Spleen (tissue), 11 donors: ENCODE measurements around the gene NR1H3. TPM values are rescaled to one million over a fixed set of nuclear protein-coding genes. Genes with fewer than 3 reads are reported as not detected.
A peak's percentile ranks its signal among the peaks of the same experiment; 100 is the strongest.

Source experiments
- DNase-seq: peaks from one replicate; pipeline ENCODE4 v3.0.0-alpha.2; 2020
- H3K27ac ChIP-seq, 8 donors: fragments of 200-600 bp; sonication (generic) in 7 of 8; 1 replicate in 4 of 8; 2 replicates in 4 of 8; pipeline versions ENCODE4 v1.5.0 to v1.8.0; 2016 to 2021; ENCODE audit warnings: inconsistent platforms in 4 of 8, mild to moderate bottlenecking in 4 of 8, moderate library complexity in 1 of 8
- H3K27me3 ChIP-seq, 7 donors: fragments of 200-600 bp; sonication (generic) in 6 of 7; replicated peaks in 1 of 7; 1 replicate in 4 of 7; 2 replicates in 3 of 7; pipeline versions ENCODE4 v1.5.0 to v1.8.0; 2016 to 2021; ENCODE audit warnings: inconsistent platforms in 3 of 7, mild to moderate bottlenecking in 1 of 7
- H3K36me3 ChIP-seq, 6 donors: fragments of 200-600 bp; sonication (generic) in 5 of 6; 1 replicate in 4 of 6; 2 replicates in 2 of 6; pipeline versions ENCODE4 v1.5.0 to v1.8.0; 2016 to 2021; ENCODE audit warnings: inconsistent platforms in 2 of 6
- H3K4me1 ChIP-seq, 6 donors: fragments of 200-600 bp; sonication (generic) in 5 of 6; 1 replicate in 3 of 6; 2 replicates in 3 of 6; pipeline versions ENCODE4 v1.5.0 to v1.8.0; 2016 to 2021; ENCODE audit warnings: inconsistent platforms in 3 of 6
- H3K4me3 ChIP-seq, 8 donors: fragments of 200-600 bp; sonication (generic) in 7 of 8; 1 replicate in 4 of 8; 2 replicates in 4 of 8; pipeline versions ENCODE4 v1.5.0 to v1.8.0; 2016 to 2021; ENCODE audit warnings: inconsistent platforms in 4 of 8, mild to moderate bottlenecking in 4 of 8, moderate library complexity in 2 of 8
- H3K9me3 ChIP-seq, 8 donors: fragments of 200-600 bp; sonication (generic) in 7 of 8; 1 replicate in 4 of 8; 2 replicates in 4 of 8; pipeline versions ENCODE4 v1.5.0 to v1.8.0; 2016 to 2021; ENCODE audit warnings: inconsistent platforms in 4 of 8
- POLR2A ChIP-seq, 3 donors: fragments of 450-650 bp; IDR thresholded peaks; one replicate each; pipeline ENCODE4 v1.5.1; 2017; ENCODE audit warnings: antibody characterized with exemption in 3 of 3, mild to moderate bottlenecking in 1 of 3
- POLR2AphosphoS5 ChIP-seq, 3 donors: sonication (generic); formaldehyde crosslinking; IDR thresholded peaks; one replicate each; pipeline ENCODE4 v1.5.1; 2017; ENCODE audit warnings: antibody characterized with exemption in 3 of 3
- WGBS, 5 donors: extraction: QIAGEN DNeasy Blood & Tissue Kit in 3 of 5; methylation state at CpG; one replicate each; pipeline versions ENCODE4 v1.1.5 to v1.1.7; 2013 to 2018; 5-methylcytosine and 5-hydroxymethylcytosine counted together
- intact Hi-C: fragments of 100-400 bp; cut with DNase I; formaldehyde crosslinking; loops from one replicate; pipeline ENCODE4 v1.15.0; 2023; ENCODE audit warnings: low total_unique reads
- polyA plus RNA-seq, 3 donors: library from polyadenylated mRNA; stranded (reverse); fragments of 200-250 nt; gene quantifications; one replicate each; pipeline ENCODE4 v1.2.1, GENCODE V29; 2013
- total RNA-seq, 7 donors: library from RNA; depleted of rRNA in 3 of 7; stranded (reverse); fragments of >200 nt in 3 of 7; fragmentation: NEBNext Ultra II Directional in 4 of 7; extraction: Animal tissue kit (Norgen Biotek cat#: 25700) in 4 of 7; gene quantifications; one replicate each; pipeline versions ENCODE4 v1.1.0 to v1.2.1, GENCODE V29; 2016 to 2021
- TF ChIP-seq, protein P1 (sequence below), 11 experiments: fragments of 200-600 bp in 7 of 11; fragments of 450-650 bp in 4 of 11; sonication (generic) in 4 of 11; IDR thresholded peaks in 8 of 11; conservative IDR thresholded peaks in 3 of 11; 1 replicate in 7 of 11; 2 replicates in 4 of 11; pipeline versions ENCODE4 v1.4.0 to v1.8.0; 2016 to 2021; ENCODE audit warnings: antibody characterized with exemption in 11 of 11, inconsistent platforms in 4 of 11, mild to moderate bottlenecking in 1 of 11
- donor health status: healthy with polysubstance abuse.
- donor health status: DM: no; HTN: no; CAD: no; lungs with moderate emphysema.
- donor health status: DM: no; HTN: no; CAD: no.
- donor health status: Bipolar disorder and iron deficiency.
- donor health status: healthy.
- donor health status: DM: no; HTN: no; CAD: no.
- donor health status: DM: yes; HTN: yes; CAD: no.

The NR1H3 gene
- total and polyA plus RNA-seq, 10 donors = 59.1 to 227 (median 123) TPM

- intact Hi-C loops = no loop called here
- H3K27ac ChIP-seq = no peak overlapping the region
- DNase-seq = no peak
Measured at GRCh38 chr11:47233989-47234668, 23.7 kb upstream of the NR1H3 start.

GRCh38 chr11:47234669-47235100 lies 23.1 kb upstream of the NR1H3 start:
- Histone ChIP-seq H3K27ac (no peak overlapping the region), H3K27me3 (no peaks in the 10 kb centered on the region), H3K4me3 (no peak overlapping the region), H3K4me1 (no peaks in the 10 kb centered on the region), H3K9me3 (no peaks in the 10 kb centered on the region), H3K36me3 (peaks cover 0 to 88% (median 26%) of the 10 kb centered on the region in 6 donors)
- intact Hi-C loops = no loop called here
- TF ChIP-seq, protein P1, sequence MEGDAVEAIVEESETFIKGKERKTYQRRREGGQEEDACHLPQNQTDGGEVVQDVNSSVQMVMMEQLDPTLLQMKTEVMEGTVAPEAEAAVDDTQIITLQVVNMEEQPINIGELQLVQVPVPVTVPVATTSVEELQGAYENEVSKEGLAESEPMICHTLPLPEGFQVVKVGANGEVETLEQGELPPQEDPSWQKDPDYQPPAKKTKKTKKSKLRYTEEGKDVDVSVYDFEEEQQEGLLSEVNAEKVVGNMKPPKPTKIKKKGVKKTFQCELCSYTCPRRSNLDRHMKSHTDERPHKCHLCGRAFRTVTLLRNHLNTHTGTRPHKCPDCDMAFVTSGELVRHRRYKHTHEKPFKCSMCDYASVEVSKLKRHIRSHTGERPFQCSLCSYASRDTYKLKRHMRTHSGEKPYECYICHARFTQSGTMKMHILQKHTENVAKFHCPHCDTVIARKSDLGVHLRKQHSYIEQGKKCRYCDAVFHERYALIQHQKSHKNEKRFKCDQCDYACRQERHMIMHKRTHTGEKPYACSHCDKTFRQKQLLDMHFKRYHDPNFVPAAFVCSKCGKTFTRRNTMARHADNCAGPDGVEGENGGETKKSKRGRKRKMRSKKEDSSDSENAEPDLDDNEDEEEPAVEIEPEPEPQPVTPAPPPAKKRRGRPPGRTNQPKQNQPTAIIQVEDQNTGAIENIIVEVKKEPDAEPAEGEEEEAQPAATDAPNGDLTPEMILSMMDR (IDR thresholded peaks at IDR 0.05 in 8 of 11, conservative IDR thresholded peaks at IDR 0.05 in 3 of 11) = no peak
- TF ChIP-seq POLR2A (IDR thresholded peaks at IDR 0.05) = no peak
- TF ChIP-seq POLR2AphosphoS5 (IDR thresholded peaks at IDR 0.05) = no peak
- 54 to 64% (median 61%) methylated on average over 12 of the region's 12 CpGs for WGBS, 5 donors
- DNase-seq = no peak

More at GRCh38 chr11:47233989-47234668, 23.7 kb upstream of the NR1H3 start:
- Histone ChIP-seq H3K4me1 (no peaks in the 10 kb centered on the region), H3K4me3 (no peak overlapping the region), H3K27me3 (no peaks in the 10 kb centered on the region), H3K36me3 (peaks cover 0 to 88% (median 21%) of the 10 kb centered on the region in 6 donors), H3K9me3 (no peaks in the 10 kb centered on the region)
- WGBS, 5 donors = 72 to 89% (median 82%) methylated on average over 11 of the region's 11 CpGs
- TF ChIP-seq POLR2AphosphoS5 (IDR thresholded peaks at IDR 0.05) (no peak), POLR2A (IDR thresholded peaks at IDR 0.05) (no peak)
- TF ChIP-seq, protein P1 (IDR thresholded peaks at IDR 0.05 in 8 of 11, conservative IDR thresholded peaks at IDR 0.05 in 3 of 11) = no peak

GRCh38 chr11:47235163-47235562 lies 22.6 kb upstream of the NR1H3 start:
- TF ChIP-seq, protein P1 (IDR thresholded peaks at IDR 0.05 in 8 of 11, conservative IDR thresholded peaks at IDR 0.05 in 3 of 11) = no peak
- TF ChIP-seq POLR2AphosphoS5 (IDR thresholded peaks at IDR 0.05) = peak in 2 of 3 donors; percentile 34 to 73
- TF ChIP-seq POLR2A (IDR thresholded peaks at IDR 0.05) = no peak
- intact Hi-C loops = no loop called here
- peaks cover 0 to 88% (median 29%) of the 10 kb centered on the region in 6 donors for H3K36me3 ChIP-seq
- H3K9me3 ChIP-seq = no peaks in the 10 kb centered on the region
- H3K4me1 ChIP-seq = no peaks in the 10 kb centered on the region
- no peaks in the 10 kb centered on the region for H3K27me3 ChIP-seq
- H3K4me3 ChIP-seq = no peak overlapping the region
- WGBS, 5 donors = 93 to 98% (median 96%) methylated on average over 12 of the region's 12 CpGs
- no peak for DNase-seq
- no peak overlapping the region for H3K27ac ChIP-seq

DNA sequence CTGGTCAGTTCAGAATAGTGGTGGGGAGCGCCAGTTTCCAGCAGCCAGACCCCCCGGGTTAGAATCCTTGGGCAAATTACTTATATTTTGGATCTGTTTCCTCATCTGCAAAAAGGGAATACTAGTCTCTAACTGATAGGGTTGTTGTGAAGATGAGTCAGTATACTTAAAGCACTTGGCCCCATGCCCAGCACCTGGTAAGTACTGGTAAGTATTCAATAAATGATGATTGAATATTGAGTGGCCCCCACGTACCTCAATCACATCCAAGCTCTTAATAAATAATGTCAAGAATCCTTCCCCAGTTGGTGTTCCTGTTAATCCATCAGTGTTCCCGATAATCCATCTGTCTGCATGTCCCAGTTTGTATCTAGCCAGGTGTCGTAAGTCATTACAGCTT lies 21.3 kb upstream of the NR1H3 start:
- Histone ChIP-seq H3K4me3 (no peak overlapping the region), H3K36me3 (peaks cover 0 to 90% (median 42%) of the 10 kb centered on the region in 6 donors), H3K9me3 (no peaks in the 10 kb centered on the region), H3K27ac (no peak overlapping the region), H3K27me3 (no peaks in the 10 kb centered on the region), H3K4me1 (no peaks in the 10 kb centered on the region)
- 83 to 93% (median 85%) methylated on average over 5 of the region's 5 CpGs for WGBS, 5 donors
- intact Hi-C loops = no loop called here
- TF ChIP-seq POLR2A (IDR thresholded peaks at IDR 0.05) (no peak), POLR2AphosphoS5 (IDR thresholded peaks at IDR 0.05) (no peak)
- TF ChIP-seq, protein P1 (IDR thresholded peaks at IDR 0.05 in 8 of 11, conservative IDR thresholded peaks at IDR 0.05 in 3 of 11) = no peak
- DNase-seq = no peak
